NCI-H2107 treated with DMSO at 0.1 percent for 48 hours (cell line): ENCODE measurements around the gene AUTS2.

Experiments
- DNase-seq: peaks from one replicate; lab custom pipeline; 2025; ENCODE audit not compliant: unreplicated experiment; lab: John Stamatoyannopoulos, UW

The AUTS2 gene

DNA sequence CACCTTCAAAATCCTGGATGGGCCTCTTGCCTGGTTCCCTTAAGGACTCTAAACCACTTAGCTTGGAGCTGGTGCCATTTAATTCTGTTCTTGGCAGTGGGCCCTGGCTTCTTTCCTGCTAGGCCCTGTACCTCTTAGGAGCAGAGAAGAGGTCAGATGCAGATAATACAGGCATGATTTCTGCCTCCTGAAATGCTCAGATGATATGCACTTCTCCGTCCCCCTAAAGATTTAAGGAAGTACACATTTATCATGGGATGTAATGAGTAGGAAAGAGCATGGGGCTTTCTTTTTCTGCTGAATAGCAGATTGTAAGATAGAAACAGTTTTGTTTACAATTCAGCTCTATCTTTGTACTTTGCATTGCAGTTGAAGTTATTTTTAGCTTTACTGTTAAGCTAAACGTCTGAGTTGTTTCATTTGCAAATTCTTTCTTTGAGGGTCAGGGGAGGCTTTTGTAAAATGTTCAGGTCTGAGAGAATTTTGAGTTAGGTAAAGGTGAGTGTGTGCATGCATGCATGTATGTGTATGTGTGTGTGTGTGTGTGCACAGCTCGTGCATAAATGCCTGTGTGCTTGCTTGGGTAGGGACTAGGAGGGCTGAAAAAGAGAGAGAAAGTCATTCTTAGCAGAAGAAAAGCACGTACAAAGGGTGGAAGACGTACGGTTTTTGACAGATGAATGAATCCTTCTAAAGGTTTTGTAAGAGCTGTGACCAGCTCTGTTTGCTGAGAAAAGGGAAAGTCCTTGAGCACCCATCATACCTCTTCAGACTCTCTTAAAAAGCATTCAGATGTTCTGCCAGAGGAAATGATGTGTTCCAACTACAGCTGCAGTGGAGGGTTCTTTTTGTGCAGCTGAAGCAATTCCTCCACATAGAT lies 364.2 kb downstream of the AUTS2 start:
- peak; percentile 47 for DNase-seq

DNA sequence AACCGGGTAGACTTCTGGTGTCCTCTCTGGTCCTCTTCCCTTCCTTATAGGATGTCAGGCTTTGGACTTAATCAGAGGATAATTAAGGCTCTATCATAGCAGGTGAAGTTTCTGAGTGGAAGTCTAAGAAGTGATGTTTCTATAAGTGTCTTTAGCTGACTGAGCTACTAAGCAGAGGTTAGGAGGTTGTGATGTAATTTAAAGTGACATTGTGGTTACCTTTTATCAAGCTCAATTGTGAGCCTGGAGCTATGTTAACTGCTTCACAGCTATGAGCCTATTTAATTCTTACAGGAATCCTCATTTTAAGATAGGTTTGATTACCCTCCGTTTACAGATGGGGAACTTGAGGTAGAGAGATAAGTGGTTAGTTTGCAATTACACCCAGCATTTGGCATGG lies 365.1 kb downstream of the AUTS2 start:
- DNase-seq, result no peak

DNA sequence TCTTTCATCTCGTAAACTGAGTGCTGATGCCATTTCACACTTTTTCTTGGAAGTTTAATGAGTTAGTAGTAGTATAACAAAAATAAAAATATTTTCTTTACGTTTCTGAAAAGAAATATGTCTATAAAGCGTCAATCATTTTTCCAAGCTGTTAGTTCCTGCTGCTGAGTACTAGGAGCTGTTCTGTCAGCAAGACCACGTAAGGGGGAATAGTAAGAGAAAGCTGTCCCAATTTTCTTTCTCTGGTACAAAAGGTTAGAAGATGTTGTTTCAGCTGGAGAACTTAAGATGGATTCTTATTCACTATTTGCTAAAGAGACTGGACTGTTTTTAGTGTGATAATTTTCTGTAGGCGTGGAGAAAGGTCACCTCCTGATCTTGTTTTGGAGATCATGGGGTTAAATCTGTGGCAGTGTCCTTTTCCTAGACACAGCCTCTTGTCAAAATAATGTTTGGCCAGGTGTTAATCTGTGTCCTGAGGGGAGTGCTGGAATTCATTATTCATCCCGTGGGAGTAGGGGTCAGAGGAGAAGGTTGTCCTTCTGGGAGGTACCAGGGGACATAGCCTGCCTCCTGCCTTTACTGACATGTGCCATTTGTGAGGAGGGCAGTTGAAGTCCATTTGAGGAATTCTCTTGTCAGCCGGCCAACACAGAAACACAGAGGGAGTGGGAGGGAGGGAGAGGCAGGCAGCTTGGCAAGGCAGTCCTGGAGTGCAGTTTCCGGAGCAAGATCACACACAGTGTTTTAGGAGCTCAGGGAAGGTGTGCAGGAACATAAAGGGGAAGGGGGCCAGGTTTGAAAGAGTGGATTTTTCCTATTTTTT lies 368.7 kb downstream of the AUTS2 start:
- no peak for DNase-seq

DNA sequence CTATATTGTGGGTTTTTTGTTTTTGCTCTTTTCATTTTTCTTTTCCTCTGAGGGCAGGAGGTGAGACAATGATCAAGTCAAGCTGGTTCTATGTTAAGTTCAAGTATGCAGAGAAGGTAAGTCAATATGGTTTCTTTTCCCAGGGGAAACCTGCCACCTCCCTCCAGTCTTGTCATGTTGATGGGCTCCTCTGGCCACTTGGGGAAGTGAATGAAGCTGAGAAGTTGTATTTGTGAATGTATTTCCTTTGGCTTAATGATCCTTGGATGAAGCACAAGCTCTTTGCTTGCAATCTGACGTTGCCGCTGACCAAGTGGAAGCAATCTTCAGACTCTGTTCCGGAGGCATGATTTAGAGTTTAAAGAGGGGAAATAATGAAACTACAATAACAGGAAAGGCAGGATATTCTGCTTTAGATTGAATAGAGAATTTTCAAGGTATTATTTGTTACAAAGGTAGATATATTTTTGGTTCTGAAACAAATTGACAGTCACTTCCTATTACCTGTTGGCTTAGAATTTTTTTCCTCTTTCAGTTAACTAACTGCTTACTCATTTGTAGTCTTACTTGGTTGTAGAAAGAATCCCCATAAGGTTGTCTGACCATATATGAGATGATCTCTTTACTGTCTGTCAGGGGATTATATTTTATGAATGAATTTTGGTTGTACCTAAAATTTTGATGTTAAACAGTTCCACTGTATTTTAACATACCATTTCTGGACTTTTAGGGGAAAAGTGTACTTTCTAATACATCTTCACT lies 369.6 kb downstream of the AUTS2 start:
- peak; percentile 30 for DNase-seq

DNA sequence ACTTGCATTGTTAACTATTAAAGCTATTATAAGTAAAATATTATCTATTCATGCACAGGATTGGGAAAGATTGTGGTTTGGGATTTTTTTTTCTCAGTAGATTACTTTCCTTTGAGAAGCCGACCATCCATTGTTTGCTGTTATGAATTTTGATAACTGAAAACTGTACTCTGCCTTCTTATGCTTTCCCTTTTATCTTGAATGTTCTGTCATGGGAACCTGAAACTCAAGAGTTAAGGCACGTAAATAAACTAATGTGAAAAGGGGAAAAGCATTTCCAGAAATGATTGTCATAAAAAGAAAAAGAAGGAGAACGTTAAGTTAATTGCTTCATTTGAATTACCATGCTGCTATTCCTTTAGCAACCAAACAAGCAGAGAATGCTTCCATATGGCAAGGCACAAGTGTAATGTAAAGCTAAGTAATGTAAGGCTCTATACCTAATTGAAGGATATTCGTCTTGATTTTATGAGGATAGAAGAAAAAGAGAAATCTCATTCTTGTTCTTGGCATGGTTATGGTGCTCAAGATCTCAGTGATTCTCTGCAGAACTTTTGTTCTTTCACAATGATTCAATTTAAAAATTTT lies 370.8 kb downstream of the AUTS2 start:
- DNase-seq, result no peak

DNA sequence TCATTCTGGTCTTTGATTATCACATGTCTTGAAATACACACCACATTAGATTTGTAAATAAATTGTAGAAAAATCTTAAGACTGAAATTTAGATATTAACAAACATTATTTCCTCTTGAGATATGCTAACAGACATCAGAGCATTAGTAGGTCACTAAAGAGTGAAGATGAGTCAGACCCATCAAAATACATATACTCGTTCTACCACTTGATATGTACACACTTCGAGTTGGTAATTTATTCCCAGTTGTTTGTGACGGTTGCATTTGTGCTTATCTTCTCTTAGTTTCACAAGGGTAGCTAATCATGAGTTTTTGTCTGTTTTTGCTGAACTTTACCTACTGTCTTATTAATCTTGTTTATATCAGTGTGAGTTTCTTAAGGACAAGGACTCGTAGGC lies 383.4 kb downstream of the AUTS2 start:
- DNase-seq, result no peak

DNA sequence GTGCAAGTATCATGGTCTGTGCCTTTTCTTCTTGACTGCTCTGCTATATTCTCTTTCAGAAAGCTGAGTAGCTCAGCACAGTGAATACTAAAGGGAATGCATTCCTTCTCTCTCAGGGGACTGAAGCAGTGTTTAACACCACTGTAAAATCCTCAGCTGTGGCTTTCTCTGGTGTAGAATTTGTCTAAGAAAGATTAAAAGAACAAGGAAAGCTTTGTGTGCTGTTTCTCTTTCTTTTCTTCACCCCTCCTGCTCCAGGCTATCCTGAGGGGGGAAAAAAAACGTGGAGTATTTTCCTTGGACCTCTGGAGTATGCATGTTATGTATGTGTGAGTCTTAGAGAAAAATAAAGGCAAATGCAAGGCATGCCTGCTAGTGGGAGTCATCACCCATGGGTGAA lies 383.9 kb downstream of the AUTS2 start:
- DNase-seq, result no peak

DNA sequence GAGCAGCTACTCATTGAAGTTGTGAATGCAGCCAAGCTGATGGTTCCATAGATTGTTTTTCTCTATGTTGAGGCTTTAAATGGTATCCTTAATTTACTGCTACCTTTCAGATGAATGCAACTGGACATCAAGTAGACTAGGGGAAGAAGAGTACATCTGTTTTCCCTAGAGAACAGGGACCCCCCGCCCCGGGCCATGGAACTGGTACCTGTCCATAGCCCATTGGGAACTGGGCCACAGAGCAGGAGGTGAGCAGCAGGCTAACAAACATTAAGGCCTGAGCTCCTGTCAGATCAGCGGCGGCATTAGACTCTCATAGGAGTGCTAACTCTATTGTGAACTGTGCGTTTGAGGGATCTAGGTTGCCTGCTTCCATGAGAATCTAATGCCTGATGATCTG lies 391.3 kb downstream of the AUTS2 start:
- DNase-seq, result no peak

DNA sequence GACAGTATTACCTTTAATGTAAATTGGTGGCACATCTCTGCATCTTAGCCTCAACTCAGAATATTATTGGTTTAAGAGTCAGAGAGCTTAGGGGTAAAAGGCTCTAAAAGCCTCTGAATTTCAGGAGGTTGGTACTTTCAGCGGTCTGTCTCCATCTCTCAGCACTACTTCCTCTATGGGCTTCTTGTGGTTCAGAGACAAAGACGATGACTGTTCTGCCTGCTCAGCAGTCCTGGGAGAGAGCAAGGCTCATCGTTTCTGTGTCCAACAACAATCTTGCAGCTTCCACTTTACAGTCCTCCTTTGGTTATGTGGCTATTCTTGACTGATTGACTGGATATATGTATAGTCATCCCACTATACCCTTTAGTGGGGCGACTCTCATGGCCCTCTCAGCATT lies 394.7 kb downstream of the AUTS2 start:
- DNase-seq, result no peak

DNA sequence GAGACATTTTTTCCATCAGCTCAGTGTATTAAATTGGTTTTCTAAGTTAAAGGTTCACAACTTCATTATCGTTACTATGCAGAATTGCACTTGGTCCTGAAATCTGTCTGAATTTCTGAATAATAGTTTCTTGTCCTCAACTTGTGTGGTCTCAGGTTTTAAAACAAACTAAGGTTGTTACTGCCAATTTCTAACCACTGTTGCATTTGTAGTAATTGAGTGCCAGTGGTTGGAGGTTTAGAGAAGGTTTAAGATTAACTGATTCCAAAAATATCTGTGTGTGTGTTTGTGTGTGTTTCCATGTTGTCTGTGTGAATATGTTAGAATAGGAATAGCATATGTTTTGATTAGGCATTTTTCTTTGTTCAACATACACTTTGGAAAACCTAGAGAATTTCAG lies 395.9 kb downstream of the AUTS2 start:
- DNase-seq, result no peak

DNA sequence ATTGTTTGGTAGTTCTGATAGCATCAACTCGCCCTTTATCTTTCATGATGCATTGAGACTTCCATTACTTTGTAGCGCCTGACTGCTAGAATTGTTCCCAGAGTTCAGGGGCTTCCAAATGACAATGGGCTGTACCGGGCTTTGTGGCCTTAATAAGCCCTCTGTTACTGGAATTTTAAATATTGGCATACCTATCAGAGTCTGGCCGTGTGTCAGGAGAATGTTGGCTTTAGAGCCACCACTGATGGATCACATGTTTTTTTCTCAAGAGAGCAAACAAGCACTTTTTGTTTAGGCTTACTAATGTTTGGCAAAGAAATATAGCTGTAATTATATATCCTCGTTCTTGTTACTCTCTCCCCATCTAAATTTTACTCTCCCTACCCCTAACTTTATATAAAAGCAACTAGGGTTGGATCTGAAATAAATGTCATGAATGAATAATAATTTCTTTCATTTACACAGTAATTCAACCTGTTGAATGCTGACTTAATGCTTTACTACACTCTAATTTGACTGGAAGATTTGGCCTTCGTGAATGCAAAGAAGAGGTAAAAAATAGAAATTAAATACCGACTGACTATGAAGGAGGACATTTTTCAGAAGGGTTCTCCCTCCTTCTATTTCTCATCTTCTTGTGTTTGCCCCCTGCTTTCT lies 396.7 kb downstream of the AUTS2 start:
- DNase-seq, result no peak

DNA sequence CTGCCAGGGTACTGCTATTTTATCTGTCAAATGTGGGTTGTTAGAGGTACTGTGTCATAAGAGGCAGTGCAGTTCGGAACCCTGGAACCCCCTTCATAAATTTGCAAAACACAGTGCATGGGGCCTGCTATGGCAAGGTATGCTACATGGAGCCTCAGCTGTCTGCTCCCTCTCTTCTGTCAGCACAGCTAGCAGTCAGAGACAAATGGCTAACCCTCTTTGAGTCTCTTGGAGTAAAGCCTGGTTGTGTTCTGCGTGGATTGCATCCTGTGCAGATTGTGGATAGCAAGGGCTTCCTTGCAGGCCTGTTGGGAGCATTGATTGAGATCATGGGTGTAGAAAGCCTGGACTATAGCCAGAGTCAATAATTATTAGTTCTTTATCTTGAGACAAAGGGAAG lies 397.8 kb downstream of the AUTS2 start:
- DNase-seq, result no peak

DNA sequence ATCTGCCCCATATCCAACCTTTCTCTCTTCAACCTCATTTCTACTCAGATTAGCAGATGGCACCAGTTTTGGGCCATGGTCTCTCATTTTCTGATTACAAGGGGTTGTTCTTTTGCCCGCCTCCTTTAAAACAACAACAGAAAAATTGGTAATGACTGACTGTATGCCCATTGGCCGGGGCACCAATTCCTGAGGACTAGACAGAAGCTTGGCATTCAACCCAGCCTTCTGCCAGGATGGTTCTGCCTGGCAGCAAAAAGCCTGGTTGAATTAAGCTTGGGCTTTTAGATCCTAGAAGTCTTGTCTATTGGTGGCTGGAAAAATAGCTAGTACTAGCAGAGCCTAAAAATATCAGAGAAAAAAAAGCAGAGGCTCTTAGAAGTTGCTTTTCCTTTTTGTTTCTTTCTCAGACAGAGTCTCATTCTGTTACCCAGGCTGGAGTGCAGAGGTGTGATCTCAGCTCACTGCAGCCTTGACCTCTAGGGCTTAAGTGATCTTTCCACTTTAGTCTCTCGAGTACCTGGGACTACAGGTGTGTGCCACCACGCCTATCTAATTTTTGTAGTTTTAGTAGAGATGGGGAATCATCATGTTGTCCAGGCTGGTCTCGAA lies 402.6 kb downstream of the AUTS2 start:
- DNase-seq, result no peak

DNA sequence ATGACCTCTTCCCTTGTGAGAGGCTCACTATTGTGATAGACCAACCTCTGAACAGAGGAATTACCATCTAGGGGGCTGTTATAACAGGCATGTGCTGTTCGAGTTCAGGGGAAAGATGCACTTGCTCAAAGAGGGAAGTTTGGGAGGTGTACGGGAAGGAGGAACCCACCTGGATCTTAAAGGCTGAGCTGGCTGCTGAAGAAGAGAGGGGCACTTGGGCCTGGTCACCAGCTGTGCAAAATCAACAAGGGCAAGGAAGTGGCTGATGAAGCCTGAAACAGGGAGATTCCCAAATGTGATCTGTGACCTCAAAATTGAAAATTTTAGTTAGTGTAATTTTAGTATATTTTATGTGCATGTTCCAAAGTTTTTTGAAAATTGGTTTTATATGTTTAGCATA lies 407.2 kb downstream of the AUTS2 start:
- DNase-seq, result no peak

DNA sequence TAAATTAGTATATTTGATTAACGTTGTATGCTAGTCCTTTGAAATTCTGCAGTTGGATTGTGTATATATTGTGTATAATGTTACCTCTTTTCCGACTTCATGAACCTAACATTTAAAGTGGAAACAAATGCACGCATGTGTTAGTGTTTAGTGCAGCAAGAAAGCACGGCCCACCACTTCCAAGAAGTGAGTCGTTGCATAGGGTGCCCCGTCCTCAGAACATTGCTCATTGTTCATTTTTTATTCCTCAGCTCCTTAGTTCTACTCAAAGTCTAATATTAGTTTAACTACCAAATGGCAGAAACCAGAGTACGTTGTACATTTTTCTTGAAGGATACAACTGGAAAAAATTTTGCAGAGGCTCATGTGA lies 407.6 kb downstream of the AUTS2 start:
- DNase-seq, result no peak

DNA sequence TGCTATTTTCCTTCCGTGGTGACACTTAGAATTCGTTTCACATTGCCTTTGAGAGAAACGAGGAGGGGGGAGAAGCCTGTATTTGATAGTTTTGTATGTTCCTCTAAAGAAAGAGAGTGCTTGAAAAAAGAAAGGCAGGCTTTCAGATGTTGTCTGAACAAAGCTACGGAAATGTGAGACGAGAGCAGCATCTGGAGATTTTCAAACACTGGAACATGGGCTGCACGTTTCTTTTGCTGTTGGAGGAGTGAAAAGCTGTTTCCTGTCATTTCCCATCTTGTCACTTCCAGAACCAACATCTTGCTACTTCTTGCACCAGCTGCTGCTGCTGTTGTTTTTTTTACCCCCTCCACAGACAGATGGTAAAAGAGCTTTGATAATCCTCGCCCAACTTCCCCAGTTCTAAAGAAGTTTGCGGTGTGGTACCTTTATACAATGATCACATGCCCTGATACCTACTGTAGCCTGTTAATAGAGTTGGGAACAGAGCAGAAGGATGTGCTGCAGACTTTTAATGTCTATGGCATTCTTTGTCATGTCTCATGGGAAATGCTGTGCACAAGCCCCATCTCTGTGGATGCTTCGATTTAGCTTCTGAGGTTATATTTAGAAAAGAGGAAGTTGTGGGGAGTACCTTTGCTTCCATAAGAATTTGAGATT lies 408.1 kb downstream of the AUTS2 start:
- peak; percentile 59 for DNase-seq

DNA sequence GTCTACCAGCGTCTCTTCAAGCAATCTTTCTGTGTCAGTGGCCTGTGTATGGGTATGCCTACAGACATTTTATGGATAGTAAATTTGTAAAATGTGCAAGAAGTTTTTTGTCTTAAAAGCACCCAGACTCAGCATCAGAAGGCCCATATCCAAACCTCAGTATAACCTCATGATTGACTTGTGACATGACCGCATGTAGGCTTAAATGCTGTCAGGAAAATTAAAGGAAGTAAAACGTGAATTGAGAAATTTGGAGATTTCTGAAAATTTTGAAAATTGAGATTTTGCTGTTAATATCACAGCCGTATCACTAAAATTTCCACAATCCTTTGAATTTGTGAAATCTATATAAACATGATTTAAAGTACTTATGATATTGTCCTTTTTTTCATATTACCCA lies 410.2 kb downstream of the AUTS2 start:
- no peak for DNase-seq

DNA sequence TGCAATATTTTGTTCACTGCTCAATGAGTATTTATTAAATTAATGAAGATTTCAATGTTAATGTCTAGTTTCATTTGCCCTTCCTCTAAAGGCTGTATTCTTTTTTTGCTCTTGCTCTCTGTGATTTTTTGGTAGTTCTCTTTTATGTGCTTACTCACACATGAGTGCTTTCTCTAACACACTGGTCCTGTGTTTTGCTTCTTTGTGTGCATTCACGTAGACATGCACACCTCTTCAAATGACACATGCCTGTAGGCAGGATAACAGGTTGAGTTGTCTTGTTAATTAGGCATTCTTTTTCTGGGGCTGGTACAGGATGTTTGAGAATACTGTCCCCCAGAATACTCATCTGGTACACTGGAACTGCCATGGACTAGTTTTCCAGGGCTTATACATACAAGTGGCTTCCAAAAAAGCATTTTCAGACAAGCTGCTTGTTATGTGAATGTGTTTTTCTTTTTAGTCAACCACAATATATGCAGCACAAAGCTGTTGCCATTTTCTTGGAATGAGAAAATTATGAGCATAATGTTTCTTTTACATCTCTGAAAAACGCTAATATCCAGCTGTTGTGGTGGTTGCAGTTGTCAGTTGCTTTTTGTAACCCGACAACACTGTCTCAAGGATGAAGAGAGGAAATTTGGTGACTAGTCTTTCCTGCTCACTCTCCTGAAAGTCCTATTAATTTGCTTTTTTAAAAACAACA lies 416.4 kb downstream of the AUTS2 start:
- DNase-seq, result no peak

DNA sequence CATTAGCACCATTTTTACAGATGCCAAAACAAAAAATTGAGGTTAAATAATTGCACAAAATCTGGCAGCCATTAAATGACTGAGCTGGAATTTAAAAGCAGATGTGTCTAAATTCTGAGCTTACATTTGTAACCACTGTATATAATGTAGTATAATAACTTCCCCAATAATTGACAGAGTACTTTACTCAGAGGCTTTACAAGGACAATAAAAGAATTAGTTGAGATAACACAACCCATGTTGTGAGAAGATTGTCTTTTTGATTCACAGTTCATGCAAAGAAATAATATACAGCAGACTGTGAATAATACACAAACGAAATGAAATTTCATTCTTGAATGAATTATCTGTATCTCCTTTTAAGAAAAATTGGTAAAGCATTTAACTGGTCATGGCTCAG lies 417.1 kb downstream of the AUTS2 start:
- no peak for DNase-seq
